ENCODE results near the gene CA7.

DNA sequence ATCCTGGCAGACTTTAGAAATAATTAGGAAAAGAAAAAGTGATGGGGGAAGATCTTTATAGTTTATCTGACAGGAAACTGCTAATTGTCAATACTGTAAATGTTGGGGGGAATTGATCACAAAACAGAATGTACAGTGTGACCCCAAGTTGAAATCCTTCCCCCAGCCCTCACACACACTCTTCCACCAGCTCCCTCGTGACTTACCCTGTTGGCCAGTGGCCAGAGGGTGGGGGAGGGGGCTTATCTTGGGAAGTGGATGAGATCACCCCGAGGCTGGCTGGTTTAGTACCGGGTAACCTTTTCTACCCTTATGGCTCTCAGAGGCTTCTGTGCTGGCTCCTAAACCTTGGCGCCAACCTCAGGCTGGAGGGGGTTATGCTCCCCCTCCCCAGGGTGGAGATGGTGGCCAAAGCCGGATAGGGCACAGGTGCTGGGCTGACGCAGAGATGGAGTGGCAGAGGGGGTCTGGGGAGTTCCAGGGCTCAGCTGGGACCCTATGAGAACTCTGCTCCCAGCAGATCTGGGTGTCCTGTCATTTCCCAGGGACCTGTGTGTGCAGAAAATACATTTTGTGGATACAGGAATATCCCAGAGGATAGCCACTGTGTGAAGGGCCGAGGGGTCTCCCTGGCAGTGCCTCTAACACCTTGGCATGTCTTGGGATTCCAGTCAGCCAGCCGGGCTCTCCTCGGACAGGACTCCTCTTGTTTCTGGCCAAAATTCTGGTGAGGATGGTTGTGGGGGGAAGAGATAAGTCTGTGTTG, 55.9 kb downstream of the CA7 start:
- TF ChIP-seq CTCF (IDR thresholded peaks at IDR 0.05) (no peak), POLR2A (IDR thresholded peaks at IDR 0.05) (no peak)

Data from tibial nerve (tissue), 3 donors.